Anterior cingulate cortex (tissue), 58 donors: ENCODE data around the gene JARID2.
A peak's percentile ranks its signal among the peaks of the same experiment; 100 is the strongest.

ENCODE experiments used
- DNase-seq, 58 donors: peaks; one replicate each; lab custom pipeline; 2025; lab: John Stamatoyannopoulos, UW

JARID2 gene

GRCh38 chr6:15366879-15367278, 121.0 kb downstream of the JARID2 start:
- no peak for DNase-seq

- DNase-seq, result no peak
These were observed 122.3 kb downstream of the JARID2 start for GRCh38 chr6:15368186-15368585.

- no peak for DNase-seq
These were observed 123.0 kb downstream of the JARID2 start for GRCh38 chr6:15368873-15369272.

- no peak for DNase-seq
These were observed 124.0 kb downstream of the JARID2 start for GRCh38 chr6:15369838-15370237.

GRCh38 chr6:15370733-15371671, 125.1 kb downstream of the JARID2 start:
- no peak for DNase-seq

GRCh38 chr6:15372932-15373331, 127.1 kb downstream of the JARID2 start:
- no peak for DNase-seq

GRCh38 chr6:15374119-15374518, 128.2 kb downstream of the JARID2 start:
- no peak for DNase-seq

- DNase-seq, result no peak
These were observed 129.1 kb downstream of the JARID2 start for GRCh38 chr6:15375018-15375417.

- DNase-seq, result no peak
These were observed 129.9 kb downstream of the JARID2 start for GRCh38 chr6:15375638-15376290.

GRCh38 chr6:15376900-15377487, 131.1 kb downstream of the JARID2 start:
- DNase-seq, result no peak

- no peak for DNase-seq
These were observed 132.4 kb downstream of the JARID2 start for GRCh38 chr6:15378272-15378671.

- no peak for DNase-seq
These were observed 133.0 kb downstream of the JARID2 start for GRCh38 chr6:15378866-15379265.

- DNase-seq, result no peak
These were observed 134.5 kb downstream of the JARID2 start for GRCh38 chr6:15380351-15380750.

- DNase-seq, result no peak
These were observed 136.2 kb downstream of the JARID2 start for GRCh38 chr6:15382089-15382488.

- no peak for DNase-seq
These were observed 136.8 kb downstream of the JARID2 start for GRCh38 chr6:15382712-15383111.

- peak in 1 of 58 donors; percentile 22 for DNase-seq
These were observed 139.0 kb downstream of the JARID2 start for GRCh38 chr6:15384901-15385300.

GRCh38 chr6:15385521-15385920, 139.7 kb downstream of the JARID2 start:
- no peak for DNase-seq

- no peak for DNase-seq
These were observed 140.4 kb downstream of the JARID2 start for GRCh38 chr6:15386110-15386755.

GRCh38 chr6:15386756-15387112, 140.9 kb downstream of the JARID2 start:
- DNase-seq, result no peak

- no peak for DNase-seq
These were observed 141.2 kb downstream of the JARID2 start for GRCh38 chr6:15387118-15387517.
